Measurements from ENCODE around the gene LSM2.

DNA sequence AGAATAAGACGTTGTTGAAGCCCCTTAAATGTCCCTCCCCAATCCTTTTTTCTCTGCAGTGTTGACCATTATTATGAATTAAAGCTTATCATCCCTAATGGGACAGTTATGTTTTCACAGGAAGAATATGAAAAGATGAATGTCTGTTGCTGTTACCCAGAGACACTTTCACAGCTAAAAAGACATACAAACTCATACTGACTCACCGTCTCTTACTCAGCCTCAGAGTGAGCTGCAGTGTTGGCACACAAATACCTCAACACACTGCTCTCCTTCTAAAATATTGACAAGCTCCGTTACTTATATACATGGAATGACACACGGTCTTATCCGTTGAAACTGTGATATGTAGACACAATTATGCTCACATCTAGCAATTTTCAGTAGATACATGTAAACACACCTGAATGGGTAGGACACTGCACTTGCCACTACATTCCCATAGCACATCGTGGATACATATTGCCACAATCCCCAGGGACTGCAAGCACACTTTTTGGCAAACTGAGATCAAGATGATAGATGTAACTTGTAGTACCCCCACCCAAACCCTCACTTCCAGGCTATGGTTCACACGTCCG, 53.9 kb downstream of the LSM2 start:
- no peak for TF ChIP-seq CTCF (IDR thresholded peaks at IDR 0.05)
- no peak for TF ChIP-seq POLR2A (IDR thresholded peaks at IDR 0.05)
